Naive B cell (primary cell): ENCODE measurements around the gene RTN3. TPM values are rescaled to one million over a fixed set of nuclear protein-coding genes. Genes with fewer than 3 reads are reported as not detected.

Experiments
- ATAC-seq, 2 donors: fragments of 150-1000 bp; cut with Tn5 transposase; 2 replicates each; pipeline ENCODE4 v1.10.0; 2021; ENCODE audit warnings: low read depth in 2 of 2, mild to moderate bottlenecking in 2 of 2, moderate library complexity in 2 of 2
- DNase-seq: peaks from one replicate; pipeline ENCODE4 v3.0.0; 2022
- H3K27ac Mint-ChIP-seq, 6 donors: one replicate each; pipeline ENCODE4 v1.8.0; 2020 to 2022; ENCODE audit warnings: mild to moderate bottlenecking in 6 of 6, mixed read lengths in 6 of 6, moderate library complexity in 5 of 6, inconsistent platforms in 2 of 6
- H3K27me3 Mint-ChIP-seq, 3 donors: one replicate each; pipeline ENCODE4 v1.8.0; 2021 to 2022; ENCODE audit warnings: mixed read lengths in 3 of 3, mild to moderate bottlenecking in 1 of 3
- H3K36me3 Mint-ChIP-seq, 2 donors: one replicate each; pipeline ENCODE4 v1.8.0; 2020 to 2022; ENCODE audit warnings: mixed read lengths in 2 of 2, inconsistent platforms in 1 of 2, mild to moderate bottlenecking in 1 of 2
- H3K4me1 Mint-ChIP-seq, 3 donors: one replicate each; pipeline ENCODE4 v1.8.0; 2020 to 2022; ENCODE audit warnings: mixed read lengths in 3 of 3, inconsistent platforms in 1 of 3, mild to moderate bottlenecking in 1 of 3, moderate library complexity in 1 of 3
- H3K4me3 Mint-ChIP-seq, 8 donors: one replicate each; pipeline ENCODE4 v1.8.0; 2020 to 2022; ENCODE audit warnings: mild to moderate bottlenecking in 8 of 8, mixed read lengths in 8 of 8, moderate library complexity in 8 of 8, inconsistent platforms in 2 of 8
- H3K9me3 Mint-ChIP-seq, 7 donors: one replicate each; pipeline ENCODE4 v1.8.0; 2020 to 2022; ENCODE audit warnings: mixed read lengths in 7 of 7, mild to moderate bottlenecking in 5 of 7, inconsistent platforms in 2 of 7, moderate library complexity in 1 of 7
- polyA plus RNA-seq, 6 donors: library from polyadenylated mRNA; unstranded; fragments of 300-500 nt; fragmentation: Illumina TruSeq; gene quantifications; one replicate each; pipeline ENCODE4 v1.2.3, GENCODE V29; 2021; ENCODE audit warnings: low read depth in 6 of 6

The RTN3 gene
- polyA plus RNA-seq, 6 donors from 2014 or later = 20.6 to 59.8 (median 27.8) TPM

- DNase-seq (no peak), ATAC-seq (no peak)
- peaks cover 15 to 20% (median 16%) of the 10 kb centered on the region in 3 donors for H3K4me1 Mint-ChIP-seq
- no peaks in the 10 kb centered on the region for H3K36me3 Mint-ChIP-seq
- no peaks in the 10 kb centered on the region for H3K9me3 Mint-ChIP-seq
- H3K4me3 Mint-ChIP-seq = no peak overlapping the region
- no peak overlapping the region for H3K27ac Mint-ChIP-seq
- no peaks in the 10 kb centered on the region for H3K27me3 Mint-ChIP-seq
These were observed 82.4 kb downstream of the RTN3 start for GRCh38 chr11:63763496-63764339.

DNA sequence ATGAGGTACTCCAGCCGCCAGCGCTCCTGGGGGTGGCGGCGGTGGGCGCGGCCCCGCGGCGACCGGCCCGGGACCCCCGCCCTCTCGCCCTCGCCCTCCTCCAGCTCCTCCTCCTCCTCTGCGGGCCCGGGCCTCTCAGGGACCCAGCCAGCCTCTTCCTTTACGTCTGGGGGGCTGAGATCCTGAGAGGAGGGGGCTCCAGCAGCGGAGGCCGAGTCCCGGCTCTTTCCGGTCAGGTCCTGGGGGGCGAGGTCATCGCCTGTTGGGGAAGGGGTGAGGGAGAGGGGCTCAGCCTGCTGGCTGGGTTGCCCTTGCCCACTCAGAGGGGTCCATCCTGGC is 83.0 kb downstream of the RTN3 start:
- no peaks in the 10 kb centered on the region for H3K36me3 Mint-ChIP-seq

DNA sequence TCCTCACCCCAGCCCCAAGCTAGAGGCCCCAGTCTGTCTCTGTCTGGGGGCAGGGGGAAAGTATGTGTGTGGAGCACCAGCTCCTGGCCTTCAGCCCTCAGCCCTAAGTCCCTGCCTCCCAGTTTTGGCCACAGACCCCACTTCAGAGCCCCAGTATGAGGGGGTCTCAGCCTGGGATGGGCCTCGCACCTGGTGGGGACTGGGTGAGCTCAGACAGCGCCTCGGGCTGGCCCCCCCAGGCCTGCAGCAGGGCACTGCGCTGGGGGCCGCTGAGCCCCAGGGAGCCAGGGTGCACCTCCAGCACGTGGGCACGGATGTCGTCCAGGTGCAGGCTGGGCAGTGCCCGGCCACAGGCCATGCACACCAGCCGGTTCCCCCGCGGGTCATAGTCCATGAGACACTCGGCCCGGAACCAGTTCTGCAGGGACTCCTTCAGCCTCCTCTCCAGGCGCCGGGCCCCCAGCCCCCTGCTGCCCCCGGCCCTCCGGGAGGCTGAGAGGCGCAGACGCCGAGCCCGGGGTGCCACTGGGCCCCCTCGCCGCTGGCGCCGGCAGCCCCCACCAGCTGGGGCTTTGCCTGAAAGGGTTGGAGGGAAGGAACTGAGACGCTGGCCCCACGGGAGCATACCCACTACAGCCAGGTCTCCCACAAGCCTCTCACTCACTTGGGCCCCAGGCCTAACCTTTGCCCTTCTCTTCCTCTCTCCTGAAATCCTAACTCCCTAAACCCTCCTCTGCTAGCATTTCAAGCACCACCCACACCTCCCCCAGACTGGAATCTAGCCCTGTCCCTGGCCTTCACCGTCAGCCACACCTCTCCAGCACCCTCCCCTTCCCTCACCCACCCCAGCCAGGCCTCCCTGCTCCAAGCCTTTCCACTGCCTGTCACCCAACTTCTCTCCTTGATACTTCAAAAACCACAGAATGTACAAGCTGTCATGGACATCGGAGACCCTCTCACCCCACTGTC is 83.7 kb downstream of the RTN3 start:
- Mint-ChIP-seq H3K4me3 (peak overlapping the region in 1 of 8 donors; percentile 12), H3K9me3 (no peaks in the 10 kb centered on the region), H3K36me3 (no peaks in the 10 kb centered on the region), H3K27ac (no peak overlapping the region), H3K4me1 (peaks cover 16 to 20% (median 16%) of the 10 kb centered on the region in 3 donors), H3K27me3 (no peaks in the 10 kb centered on the region)
- no peak for ATAC-seq
- no peak for DNase-seq

More for the DNA sequence above, 83.0 kb downstream of the RTN3 start:
- H3K27me3 Mint-ChIP-seq = no peaks in the 10 kb centered on the region
- no peak for ATAC-seq
- peaks cover 15 to 20% (median 16%) of the 10 kb centered on the region in 3 donors for H3K4me1 Mint-ChIP-seq
- no peak for DNase-seq
- H3K9me3 Mint-ChIP-seq = no peaks in the 10 kb centered on the region
- no peak overlapping the region for H3K4me3 Mint-ChIP-seq
- H3K27ac Mint-ChIP-seq = no peak overlapping the region

- Mint-ChIP-seq H3K27me3 (peaks cover 0 to 4% (median 0%) of the 10 kb centered on the region in 3 donors), H3K4me3 (peak overlapping the region in 5 of 8 donors; percentile 25 to 98 (median 44)), H3K4me1 (peaks cover 16 to 24% (median 20%) of the 10 kb centered on the region in 3 donors), H3K36me3 (no peaks in the 10 kb centered on the region), H3K27ac (no peak overlapping the region), H3K9me3 (no peaks in the 10 kb centered on the region)
- DNase-seq (no peak), ATAC-seq (no peak)
These were observed 84.5 kb downstream of the RTN3 start for GRCh38 chr11:63765688-63766241.

DNA sequence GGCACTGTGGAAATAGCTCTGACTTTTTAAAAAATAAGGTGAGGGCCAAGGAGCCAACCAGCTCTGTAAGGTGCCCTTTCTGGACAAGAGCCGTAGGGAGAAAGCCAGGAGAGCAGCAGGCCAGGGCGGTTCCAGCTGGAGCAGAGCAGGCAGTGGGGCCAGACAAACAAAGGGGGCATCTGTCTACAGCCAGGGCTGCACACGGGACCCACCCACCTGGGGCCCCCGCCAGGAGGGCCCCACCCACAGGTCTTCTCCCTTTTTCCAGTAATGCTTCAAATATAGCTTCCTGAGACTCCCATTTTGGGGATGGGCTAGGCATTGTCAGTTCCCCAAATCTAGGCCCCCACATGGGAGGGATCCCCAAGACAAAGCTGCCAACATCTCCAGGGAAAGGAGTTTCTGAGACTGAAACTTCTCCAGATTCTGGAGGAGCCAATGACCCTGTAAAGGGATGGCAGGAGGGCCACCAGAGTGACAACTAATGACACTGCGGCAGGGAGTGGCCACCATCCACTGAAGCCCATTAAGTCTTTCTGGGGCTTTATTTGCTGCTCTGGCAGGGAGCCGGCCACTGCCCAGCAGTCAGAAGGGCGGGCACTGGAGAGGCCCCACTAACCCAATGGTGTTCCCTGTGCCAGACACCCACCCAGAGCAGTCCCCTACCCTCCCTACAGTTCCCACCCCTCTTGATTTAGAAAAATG is 85.4 kb downstream of the RTN3 start:
- H3K36me3 Mint-ChIP-seq = no peaks in the 10 kb centered on the region
- peaks cover 4 to 9% (median 5%) of the 10 kb centered on the region in 3 donors for H3K27me3 Mint-ChIP-seq
- no peaks in the 10 kb centered on the region for H3K9me3 Mint-ChIP-seq
- ATAC-seq = no peak
- H3K4me3 Mint-ChIP-seq = peak overlapping the region; percentile 66 to 99 (median 97)
- no peak for DNase-seq
- peaks cover 16 to 24% (median 20%) of the 10 kb centered on the region in 3 donors for H3K4me1 Mint-ChIP-seq
- peak overlapping the region in 2 of 6 donors; percentile 24 to 87 for H3K27ac Mint-ChIP-seq

DNA sequence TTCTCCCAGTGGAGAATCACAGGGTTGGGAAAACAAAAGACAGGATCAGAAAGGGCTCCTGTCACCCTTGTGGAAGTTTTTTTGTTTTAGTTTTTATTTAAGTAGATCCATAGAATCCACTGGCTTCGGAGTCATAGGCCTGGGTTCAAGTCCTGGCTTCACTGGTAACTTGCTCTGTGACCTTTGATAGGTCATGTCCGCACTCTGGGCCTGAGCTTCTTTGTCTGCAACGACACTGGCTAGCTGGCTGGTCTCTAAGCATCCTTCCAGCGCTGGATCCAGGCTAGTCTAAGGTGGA is 85.9 kb downstream of the RTN3 start:
- peak in 1 of 2 donors; percentile 6 for ATAC-seq

DNA sequence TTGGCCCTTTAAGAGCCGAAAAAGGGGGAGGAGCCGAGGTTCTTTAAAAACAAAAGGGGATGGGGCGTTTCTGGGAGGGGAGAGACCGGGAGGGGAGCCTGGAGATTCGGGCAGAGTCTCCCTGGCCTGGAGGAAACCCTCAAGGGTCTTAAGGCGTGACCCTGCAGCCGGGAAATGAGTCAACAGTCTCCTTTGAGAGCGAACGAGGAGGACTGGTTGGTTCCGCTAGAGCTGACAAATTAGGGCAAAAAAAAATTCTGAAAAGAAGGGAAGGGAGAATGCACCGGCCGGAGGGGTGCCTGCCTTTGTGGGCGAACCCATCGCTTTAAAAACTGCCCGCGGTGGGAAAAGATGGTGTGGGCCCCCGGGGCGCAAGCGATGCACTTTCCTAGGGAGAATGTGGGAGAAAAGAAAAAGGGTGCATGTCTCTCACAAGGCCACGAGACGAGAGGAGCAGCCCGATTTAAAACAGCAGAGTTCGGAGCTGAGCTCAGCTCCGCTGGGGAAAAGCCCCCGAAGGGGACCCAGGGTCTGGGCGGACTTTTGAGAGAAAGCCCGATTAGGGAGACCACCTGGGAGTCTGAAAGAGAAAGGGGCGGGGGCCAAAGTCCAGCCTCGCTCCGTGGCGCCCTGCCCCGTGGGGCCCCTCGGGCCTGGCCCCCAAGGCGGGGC is 86.4 kb downstream of the RTN3 start:
- DNase-seq = peak; percentile 33
- Mint-ChIP-seq H3K4me1 (peaks cover 16 to 24% (median 20%) of the 10 kb centered on the region in 3 donors), H3K4me3 (peak overlapping the region; percentile 85 to 99 (median 97)), H3K27me3 (peaks cover 8 to 19% (median 14%) of the 10 kb centered on the region in 3 donors), H3K9me3 (no peaks in the 10 kb centered on the region), H3K36me3 (no peaks in the 10 kb centered on the region), H3K27ac (peak overlapping the region; percentile 28 to 96 (median 84))
- peak; percentile 1 to 5 for ATAC-seq

More for the DNA sequence above, 85.9 kb downstream of the RTN3 start:
- Mint-ChIP-seq H3K4me3 (peak overlapping the region; percentile 85 to 99 (median 97)), H3K27me3 (peaks cover 6 to 14% (median 10%) of the 10 kb centered on the region in 3 donors), H3K4me1 (peaks cover 16 to 24% (median 20%) of the 10 kb centered on the region in 3 donors), H3K27ac (peak overlapping the region; percentile 7 to 96 (median 68)), H3K36me3 (no peaks in the 10 kb centered on the region), H3K9me3 (no peaks in the 10 kb centered on the region)
- DNase-seq = no peak

- Mint-ChIP-seq H3K27ac (peak within 1 kb of the TSS; percentile 28 to 96 (median 84)), H3K9me3 (no peaks in the 10 kb centered on the region), H3K36me3 (no peaks in the 10 kb centered on the region), H3K4me1 (peaks cover 16 to 24% (median 20%) of the 10 kb centered on the region in 3 donors), H3K27me3 (peaks cover 8 to 24% (median 14%) of the 10 kb centered on the region in 3 donors), H3K4me3 (peak within 1 kb of the TSS; percentile 85 to 99 (median 97))
- peak; percentile 71 for DNase-seq
- ATAC-seq = peak; percentile 72 to 73
These were observed 87.1 kb downstream of the RTN3 start, which contains the start of gene ZFTA for GRCh38 chr11:63768237-63769041. ZFTA (minus strand) TSS chr11:63768775; CDS start chr11:63768622, 153 bp downstream.

DNA sequence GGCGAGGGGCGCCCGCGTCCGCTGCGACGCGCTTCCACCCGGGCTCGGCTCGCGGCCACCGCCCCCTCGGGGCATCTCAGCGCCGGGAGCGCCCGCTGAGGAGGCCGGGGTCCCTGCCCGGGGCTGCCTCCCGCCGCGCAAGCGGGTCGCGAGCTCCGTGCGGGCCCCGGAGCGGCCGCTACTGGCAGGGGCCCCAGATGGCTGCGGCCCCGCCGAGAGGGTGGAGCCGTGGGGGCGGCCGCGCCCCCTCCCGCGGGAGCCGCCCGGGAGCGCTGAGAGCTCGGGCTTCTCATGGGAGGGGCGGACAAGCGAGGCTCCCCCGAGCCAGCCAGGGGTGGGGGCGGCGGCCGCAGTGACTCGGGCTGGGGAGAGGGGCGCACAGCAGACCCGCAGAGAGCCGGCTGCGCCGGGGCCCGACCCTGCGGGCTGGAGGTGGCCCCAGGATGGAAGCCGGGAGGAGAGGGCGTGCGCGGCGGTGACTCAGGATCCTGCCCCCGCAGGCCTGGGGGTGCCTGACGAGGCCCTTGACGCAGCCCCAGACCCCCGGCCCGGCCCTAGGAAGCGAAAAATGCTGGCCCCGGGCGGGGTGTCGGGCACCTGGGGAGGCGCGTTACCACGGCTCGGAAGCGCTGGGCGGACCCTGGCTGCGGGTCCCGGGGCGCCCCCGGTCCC is 87.9 kb downstream of the RTN3 start:
- DNase-seq (peak; percentile 40), ATAC-seq (peak; percentile 54 to 56)
- H3K36me3 Mint-ChIP-seq = no peaks in the 10 kb centered on the region
- peaks cover 16 to 24% (median 20%) of the 10 kb centered on the region in 3 donors for H3K4me1 Mint-ChIP-seq
- H3K27me3 Mint-ChIP-seq = peaks cover 8 to 24% (median 14%) of the 10 kb centered on the region in 3 donors
- no peaks in the 10 kb centered on the region for H3K9me3 Mint-ChIP-seq
- H3K27ac Mint-ChIP-seq = no peak overlapping the region
- H3K4me3 Mint-ChIP-seq = peak overlapping the region in 5 of 8 donors; percentile 29 to 64 (median 42)

- DNase-seq (no peak), ATAC-seq (no peak)
- Mint-ChIP-seq H3K27ac (peak overlapping the region in 1 of 6 donors; percentile 49), H3K27me3 (peaks cover 8 to 24% (median 14%) of the 10 kb centered on the region in 3 donors), H3K9me3 (no peaks in the 10 kb centered on the region), H3K36me3 (no peaks in the 10 kb centered on the region), H3K4me1 (peaks cover 16 to 24% (median 20%) of the 10 kb centered on the region in 3 donors), H3K4me3 (peak overlapping the region; percentile 64 to 91 (median 82))
These were observed 88.6 kb downstream of the RTN3 start for GRCh38 chr11:63769714-63770455.
